HepG2 (cell line): ENCODE data around the gene ZNF513. TPM values are rescaled to one million over a fixed set of nuclear protein-coding genes. Genes with fewer than 3 reads are reported as not detected.

ENCODE experiments used
- CENPT ChIP-seq: sonication (generic); formaldehyde crosslinking; IDR thresholded peaks from 2 replicates; pipeline ENCODE4 v1.8.0; 2022; ENCODE audit warnings: low read depth, mild to moderate bottlenecking, moderate library complexity, missing genetic modification reagents
- EED ChIP-seq: sonication (generic); formaldehyde crosslinking; IDR thresholded peaks from 2 replicates; pipeline ENCODE4 v1.5.0; 2020; ENCODE audit warnings: mild to moderate bottlenecking, missing genetic modification reagents
- KDM6A ChIP-seq: IDR thresholded peaks from 2 replicates; pipeline ENCODE4 v1.6.1; 2016; ENCODE audit warnings: low read depth
- KLF15 ChIP-seq: sonication (generic); formaldehyde crosslinking; IDR thresholded peaks from 2 replicates; pipeline ENCODE4 v1.8.1; 2023; ENCODE audit warnings: borderline replicate concordance, mild to moderate bottlenecking, inconsistent platforms, missing genetic modification reagents, mixed read lengths
- RFX1 ChIP-seq: fragments of 450-650 bp; IDR thresholded peaks from 2 replicates; pipeline ENCODE4 v1.6.1; 2017
- TMF1 ChIP-seq: sonication (generic); formaldehyde crosslinking; IDR thresholded peaks from 2 replicates; pipeline ENCODE4 v1.8.1; 2022; ENCODE audit warnings: low read depth, missing genetic modification reagents
- ZFP36L2 ChIP-seq: sonication (generic); formaldehyde crosslinking; IDR thresholded peaks from 2 replicates; pipeline ENCODE4 v1.4.0; 2020; ENCODE audit warnings: missing genetic modification reagents
- ZNF547 ChIP-seq: sonication (generic); formaldehyde crosslinking; IDR thresholded peaks from 2 replicates; pipeline ENCODE4 v1.5.1; 2020; ENCODE audit warnings: mild to moderate bottlenecking, missing genetic modification reagents
- ZNF782 ChIP-seq: sonication (generic); formaldehyde crosslinking; IDR thresholded peaks from 2 replicates; pipeline ENCODE4 v1.4.0; 2020; ENCODE audit warnings: missing genetic modification reagents, mild to moderate bottlenecking, borderline replicate concordance
- polyA plus RNA-seq, 8 experiments: library from polyadenylated mRNA; depleted of rRNA in 3 of 8; stranded (reverse) in 7 of 8; unstranded in 1 of 8; fragments of >200 nt; fragmentation: Illumina TruSeq in 4 of 8; extraction: Trizol in 4 of 8; gene quantifications; 2 replicates each; pipeline versions ENCODE4 v1.2.1 to v1.2.3, GENCODE V29; 2011 to 2016; ENCODE audit warnings: low read depth in 4 of 8, missing spikeins in 1 of 8, mixed read lengths in 1 of 8; ENCODE audit not compliant: insufficient read depth in 1 of 8
- total RNA-seq, 5 experiments: library from RNA; depleted of rRNA; stranded (reverse); fragments of >200 nt; fragmentation: Illumina TruSeq; extraction: Trizol; gene quantifications; 2 replicates each; pipeline ENCODE4 v1.2.3, GENCODE V29; 2016; ENCODE audit warnings: low read depth in 1 of 5
- TF ChIP-seq, protein P1 (sequence below): sonication (generic); formaldehyde crosslinking; IDR thresholded peaks from 2 replicates; pipeline ENCODE4 v1.4.0; 2020; ENCODE audit warnings: missing genetic modification reagents
- TF ChIP-seq, protein P2 (sequence below): sonication (generic); formaldehyde crosslinking; IDR thresholded peaks from 2 replicates; pipeline ENCODE4 v1.4.0; 2020; ENCODE audit warnings: missing genetic modification reagents
- TF ChIP-seq, protein P3 (sequence below): sonication (generic); formaldehyde crosslinking; IDR thresholded peaks from 2 replicates; pipeline ENCODE4 v1.5.0; 2020; ENCODE audit warnings: missing genetic modification reagents
- TF ChIP-seq, protein P4 (sequence below): sonication (generic); formaldehyde crosslinking; IDR thresholded peaks from 2 replicates; pipeline ENCODE4 v1.5.0; 2020; ENCODE audit warnings: missing genetic modification reagents
- TF ChIP-seq, protein P5 (sequence below): sonication (generic); formaldehyde crosslinking; IDR thresholded peaks from 2 replicates; pipeline ENCODE4 v1.4.0; 2020; ENCODE audit warnings: mild to moderate bottlenecking, missing genetic modification reagents
- TF ChIP-seq, protein P6 (sequence below): sonication (generic); formaldehyde crosslinking; IDR thresholded peaks from 2 replicates; pipeline ENCODE4 v1.5.0; 2020; ENCODE audit warnings: mild to moderate bottlenecking, missing genetic modification reagents

Gene ZNF513
- total and polyA plus RNA-seq, 2 of the 13 experiments (the other 11 are each of a cell fraction or from before 2014, with no cell fraction given): 4.9 to 6.3 TPM

DNA sequence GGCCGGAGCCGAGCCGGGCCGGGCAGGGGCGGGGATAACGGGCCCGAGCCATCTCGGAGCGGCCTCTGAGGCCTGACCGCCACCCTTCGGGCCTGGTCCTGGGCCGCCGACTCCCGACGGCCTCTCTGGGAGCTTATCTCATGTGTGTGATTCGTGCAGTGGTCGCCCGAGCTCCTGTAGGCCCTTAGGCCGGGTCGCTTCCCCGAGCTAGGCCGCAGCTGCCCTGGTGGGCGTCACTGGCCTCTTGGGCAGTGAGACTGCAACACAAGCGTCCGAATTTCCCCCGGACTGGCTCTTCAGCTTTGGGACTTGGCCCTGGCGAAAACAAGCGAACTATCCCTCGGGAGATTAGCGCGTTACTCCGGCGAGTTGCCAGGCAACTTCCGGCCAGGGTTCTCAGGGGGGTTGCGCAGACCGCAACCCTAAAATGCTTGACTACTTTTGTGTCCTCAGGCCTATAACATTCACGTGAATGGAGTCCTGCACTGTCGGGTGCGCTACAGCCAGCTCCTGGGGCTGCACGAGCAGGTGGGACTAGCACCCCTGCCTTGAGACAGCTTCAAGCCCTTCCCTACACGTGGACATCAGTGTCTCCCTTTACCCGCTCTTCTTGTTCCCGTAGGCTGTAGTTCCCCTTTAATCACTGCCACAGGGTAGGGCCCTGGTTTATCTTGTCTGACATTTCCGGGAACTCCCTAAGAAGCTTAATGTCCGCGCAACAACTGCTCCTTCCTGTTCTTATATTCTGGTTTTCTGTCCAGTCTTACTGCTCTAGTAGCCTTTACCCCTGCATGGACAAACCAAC is 9.5 kb downstream of the ZNF513 start (continued):
- TF ChIP-seq, protein P1, sequence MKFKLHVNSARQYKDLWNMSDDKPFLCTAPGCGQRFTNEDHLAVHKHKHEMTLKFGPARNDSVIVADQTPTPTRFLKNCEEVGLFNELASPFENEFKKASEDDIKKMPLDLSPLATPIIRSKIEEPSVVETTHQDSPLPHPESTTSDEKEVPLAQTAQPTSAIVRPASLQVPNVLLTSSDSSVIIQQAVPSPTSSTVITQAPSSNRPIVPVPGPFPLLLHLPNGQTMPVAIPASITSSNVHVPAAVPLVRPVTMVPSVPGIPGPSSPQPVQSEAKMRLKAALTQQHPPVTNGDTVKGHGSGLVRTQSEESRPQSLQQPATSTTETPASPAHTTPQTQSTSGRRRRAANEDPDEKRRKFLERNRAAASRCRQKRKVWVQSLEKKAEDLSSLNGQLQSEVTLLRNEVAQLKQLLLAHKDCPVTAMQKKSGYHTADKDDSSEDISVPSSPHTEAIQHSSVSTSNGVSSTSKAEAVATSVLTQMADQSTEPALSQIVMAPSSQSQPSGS (CRISPR knock-in tag): 0 out of 2 replicates have a peak, but pooled peaks have one; percentile 26
- peak; percentile 18; the same call in 1 of the 2 replicates for TF ChIP-seq RFX1
- TF ChIP-seq TMF1 (CRISPR knock-in tag): peak; percentile 16
- peak; percentile 57; the same call in 1 of the 2 replicates for TF ChIP-seq ZNF547 (CRISPR knock-in tag)
- TF ChIP-seq, protein P2, sequence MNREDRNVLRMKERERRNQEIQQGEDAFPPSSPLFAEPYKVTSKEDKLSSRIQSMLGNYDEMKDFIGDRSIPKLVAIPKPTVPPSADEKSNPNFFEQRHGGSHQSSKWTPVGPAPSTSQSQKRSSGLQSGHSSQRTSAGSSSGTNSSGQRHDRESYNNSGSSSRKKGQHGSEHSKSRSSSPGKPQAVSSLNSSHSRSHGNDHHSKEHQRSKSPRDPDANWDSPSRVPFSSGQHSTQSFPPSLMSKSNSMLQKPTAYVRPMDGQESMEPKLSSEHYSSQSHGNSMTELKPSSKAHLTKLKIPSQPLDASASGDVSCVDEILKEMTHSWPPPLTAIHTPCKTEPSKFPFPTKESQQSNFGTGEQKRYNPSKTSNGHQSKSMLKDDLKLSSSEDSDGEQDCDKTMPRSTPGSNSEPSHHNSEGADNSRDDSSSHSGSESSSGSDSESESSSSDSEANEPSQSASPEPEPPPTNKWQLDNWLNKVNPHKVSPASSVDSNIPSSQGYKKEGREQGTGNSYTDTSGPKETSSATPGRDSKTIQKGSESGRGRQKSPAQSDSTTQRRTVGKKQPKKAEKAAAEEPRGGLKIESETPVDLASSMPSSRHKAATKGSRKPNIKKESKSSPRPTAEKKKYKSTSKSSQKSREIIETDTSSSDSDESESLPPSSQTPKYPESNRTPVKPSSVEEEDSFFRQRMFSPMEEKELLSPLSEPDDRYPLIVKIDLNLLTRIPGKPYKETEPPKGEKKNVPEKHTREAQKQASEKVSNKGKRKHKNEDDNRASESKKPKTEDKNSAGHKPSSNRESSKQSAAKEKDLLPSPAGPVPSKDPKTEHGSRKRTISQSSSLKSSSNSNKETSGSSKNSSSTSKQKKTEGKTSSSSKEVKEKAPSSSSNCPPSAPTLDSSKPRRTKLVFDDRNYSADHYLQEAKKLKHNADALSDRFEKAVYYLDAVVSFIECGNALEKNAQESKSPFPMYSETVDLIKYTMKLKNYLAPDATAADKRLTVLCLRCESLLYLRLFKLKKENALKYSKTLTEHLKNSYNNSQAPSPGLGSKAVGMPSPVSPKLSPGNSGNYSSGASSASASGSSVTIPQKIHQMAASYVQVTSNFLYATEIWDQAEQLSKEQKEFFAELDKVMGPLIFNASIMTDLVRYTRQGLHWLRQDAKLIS (CRISPR knock-in tag): no peak
- TF ChIP-seq, protein P3, sequence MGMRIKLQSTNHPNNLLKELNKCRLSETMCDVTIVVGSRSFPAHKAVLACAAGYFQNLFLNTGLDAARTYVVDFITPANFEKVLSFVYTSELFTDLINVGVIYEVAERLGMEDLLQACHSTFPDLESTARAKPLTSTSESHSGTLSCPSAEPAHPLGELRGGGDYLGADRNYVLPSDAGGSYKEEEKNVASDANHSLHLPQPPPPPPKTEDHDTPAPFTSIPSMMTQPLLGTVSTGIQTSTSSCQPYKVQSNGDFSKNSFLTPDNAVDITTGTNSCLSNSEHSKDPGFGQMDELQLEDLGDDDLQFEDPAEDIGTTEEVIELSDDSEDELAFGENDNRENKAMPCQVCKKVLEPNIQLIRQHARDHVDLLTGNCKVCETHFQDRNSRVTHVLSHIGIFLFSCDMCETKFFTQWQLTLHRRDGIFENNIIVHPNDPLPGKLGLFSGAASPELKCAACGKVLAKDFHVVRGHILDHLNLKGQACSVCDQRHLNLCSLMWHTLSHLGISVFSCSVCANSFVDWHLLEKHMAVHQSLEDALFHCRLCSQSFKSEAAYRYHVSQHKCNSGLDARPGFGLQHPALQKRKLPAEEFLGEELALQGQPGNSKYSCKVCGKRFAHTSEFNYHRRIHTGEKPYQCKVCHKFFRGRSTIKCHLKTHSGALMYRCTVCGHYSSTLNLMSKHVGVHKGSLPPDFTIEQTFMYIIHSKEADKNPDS (CRISPR knock-in tag): peak; percentile 18; the same call in 1 of the 2 replicates
- TF ChIP-seq CENPT (CRISPR knock-in tag): peak; percentile 83
- TF ChIP-seq, protein P4, sequence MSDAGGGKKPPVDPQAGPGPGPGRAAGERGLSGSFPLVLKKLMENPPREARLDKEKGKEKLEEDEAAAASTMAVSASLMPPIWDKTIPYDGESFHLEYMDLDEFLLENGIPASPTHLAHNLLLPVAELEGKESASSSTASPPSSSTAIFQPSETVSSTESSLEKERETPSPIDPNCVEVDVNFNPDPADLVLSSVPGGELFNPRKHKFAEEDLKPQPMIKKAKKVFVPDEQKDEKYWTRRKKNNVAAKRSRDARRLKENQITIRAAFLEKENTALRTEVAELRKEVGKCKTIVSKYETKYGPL (CRISPR knock-in tag): no peak; the same call in 1 of the 2 replicates
- TF ChIP-seq, protein P5, sequence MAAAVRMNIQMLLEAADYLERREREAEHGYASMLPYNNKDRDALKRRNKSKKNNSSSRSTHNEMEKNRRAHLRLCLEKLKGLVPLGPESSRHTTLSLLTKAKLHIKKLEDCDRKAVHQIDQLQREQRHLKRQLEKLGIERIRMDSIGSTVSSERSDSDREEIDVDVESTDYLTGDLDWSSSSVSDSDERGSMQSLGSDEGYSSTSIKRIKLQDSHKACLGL (CRISPR knock-in tag): no peak
- TF ChIP-seq KLF15: no peak
- no peak for TF ChIP-seq ZFP36L2 (CRISPR knock-in tag)
- TF ChIP-seq KDM6A (CRISPR knock-in tag): peak; percentile 22; the same call in 1 of the 2 replicates
- peak; percentile 84 for TF ChIP-seq EED
- TF ChIP-seq, protein P6, sequence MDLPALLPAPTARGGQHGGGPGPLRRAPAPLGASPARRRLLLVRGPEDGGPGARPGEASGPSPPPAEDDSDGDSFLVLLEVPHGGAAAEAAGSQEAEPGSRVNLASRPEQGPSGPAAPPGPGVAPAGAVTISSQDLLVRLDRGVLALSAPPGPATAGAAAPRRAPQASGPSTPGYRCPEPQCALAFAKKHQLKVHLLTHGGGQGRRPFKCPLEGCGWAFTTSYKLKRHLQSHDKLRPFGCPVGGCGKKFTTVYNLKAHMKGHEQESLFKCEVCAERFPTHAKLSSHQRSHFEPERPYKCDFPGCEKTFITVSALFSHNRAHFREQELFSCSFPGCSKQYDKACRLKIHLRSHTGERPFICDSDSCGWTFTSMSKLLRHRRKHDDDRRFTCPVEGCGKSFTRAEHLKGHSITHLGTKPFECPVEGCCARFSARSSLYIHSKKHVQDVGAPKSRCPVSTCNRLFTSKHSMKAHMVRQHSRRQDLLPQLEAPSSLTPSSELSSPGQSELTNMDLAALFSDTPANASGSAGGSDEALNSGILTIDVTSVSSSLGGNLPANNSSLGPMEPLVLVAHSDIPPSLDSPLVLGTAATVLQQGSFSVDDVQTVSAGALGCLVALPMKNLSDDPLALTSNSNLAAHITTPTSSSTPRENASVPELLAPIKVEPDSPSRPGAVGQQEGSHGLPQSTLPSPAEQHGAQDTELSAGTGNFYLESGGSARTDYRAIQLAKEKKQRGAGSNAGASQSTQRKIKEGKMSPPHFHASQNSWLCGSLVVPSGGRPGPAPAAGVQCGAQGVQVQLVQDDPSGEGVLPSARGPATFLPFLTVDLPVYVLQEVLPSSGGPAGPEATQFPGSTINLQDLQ (CRISPR knock-in tag): no peak
- peak; percentile 83; the same call in 1 of the 2 replicates for TF ChIP-seq ZNF782 (CRISPR knock-in tag)
